Activated CD8-positive, alpha-beta memory T cell treated with anti-CD3 and anti-CD28 coated beads, Interleukin-2, amount 10 ng/mL, durations not matched to agents 7 days and 5 days (primary cell): Measurements from ENCODE around the gene NPAS1. TPM values are rescaled to one million over a fixed set of nuclear protein-coding genes. Genes with fewer than 3 reads are reported as not detected.
A peak's percentile ranks its signal among the peaks of the same experiment; 100 is the strongest.

ENCODE experiments used
- ATAC-seq: fragments of 150-1000 bp; cut with Tn5 transposase; one replicate; pipeline ENCODE4 v1.10.0; 2021; ENCODE audit warnings: moderate library complexity
- CTCF ChIA-PET: fragments of 350-600 bp; sonication (Branson Sonifier 250); formaldehyde crosslinking; loops from one replicate; lab custom pipeline; 2021; ENCODE audit warnings: antibody characterized with exemption; lab: Charles Lee
- DNase-seq: peaks from one replicate; pipeline ENCODE4 v3.0.0-alpha.2; 2020
- H3K27ac Mint-ChIP-seq: one replicate; pipeline ENCODE4 v1.8.0; 2021; ENCODE audit warnings: mild to moderate bottlenecking, mixed read lengths
- H3K27me3 Mint-ChIP-seq: one replicate; pipeline ENCODE4 v1.8.0; 2021; ENCODE audit warnings: mixed read lengths
- H3K36me3 Mint-ChIP-seq: one replicate; pipeline ENCODE4 v1.8.0; 2021; ENCODE audit warnings: mild to moderate bottlenecking, mixed read lengths
- H3K4me1 Mint-ChIP-seq: one replicate; pipeline ENCODE4 v1.8.0; 2021; ENCODE audit warnings: mixed read lengths
- H3K4me3 Mint-ChIP-seq: one replicate; pipeline ENCODE4 v1.8.0; 2021; ENCODE audit warnings: mild to moderate bottlenecking, moderate library complexity, mixed read lengths
- H3K9me3 Mint-ChIP-seq: one replicate; pipeline ENCODE4 v1.8.0; 2022; ENCODE audit warnings: low read depth, mixed read lengths
- total RNA-seq, 2 experiments: library from RNA; stranded (reverse); gene quantifications; one replicate each; pipeline ENCODE4 v1.2.3, GENCODE V29; 2021

The NPAS1 gene
- total RNA-seq, 2 experiments from 2014 or later, result 0.41 to 0.68 TPM

DNA sequence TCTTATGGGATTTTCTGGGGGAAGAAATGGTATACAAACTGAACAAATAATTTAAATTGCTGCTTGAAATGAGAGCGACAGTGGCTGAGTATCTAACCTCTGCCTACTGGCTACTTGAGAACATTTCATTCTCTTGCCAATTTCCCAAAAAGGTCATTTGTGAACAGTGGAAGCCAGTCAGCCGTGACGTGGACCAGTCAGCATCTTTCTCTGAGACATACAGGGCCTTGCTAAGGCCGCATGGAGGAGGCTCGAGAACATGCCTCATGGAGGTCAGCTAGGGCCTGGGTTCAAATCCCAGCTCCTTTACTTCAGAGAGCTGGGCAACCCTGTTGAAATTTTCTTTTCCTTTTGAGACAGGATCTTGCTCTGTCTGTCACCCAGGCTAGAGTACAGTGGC, 73.6 kb downstream of the NPAS1 start:
- CTCF ChIA-PET, result interaction anchor here (0.6 to 4.1 kb wide), 10 partner anchors 9 to 80 kb away, joined by 3 to 36 read pairs (median 10); partner anchors contain the start of gene ZC3H4
- Mint-ChIP-seq H3K27ac (peak overlapping the region; percentile 90), H3K36me3 (peaks cover 47% of the 10 kb centered on the region), H3K27me3 (no peaks in the 10 kb centered on the region), H3K4me1 (peaks cover 78% of the 10 kb centered on the region), H3K4me3 (peak overlapping the region; percentile 81), H3K9me3 (no peaks in the 10 kb centered on the region)
- peak; percentile 55 for DNase-seq
- no peak for ATAC-seq

- CTCF ChIA-PET, result interaction anchor here (0.6 to 4.1 kb wide), 11 partner anchors 9 to 81 kb away, joined by 3 to 36 read pairs (median 8); partner anchors contain the start of genes SAE1 and ZC3H4
- ATAC-seq (peak; percentile 74), DNase-seq (peak; percentile 87)
- Mint-ChIP-seq H3K27ac (peak overlapping the region; percentile 90), H3K36me3 (peaks cover 47% of the 10 kb centered on the region), H3K9me3 (no peaks in the 10 kb centered on the region), H3K4me3 (peak overlapping the region; percentile 81), H3K27me3 (no peaks in the 10 kb centered on the region), H3K4me1 (peaks cover 83% of the 10 kb centered on the region)
Measured at GRCh38 chr19:47093841-47094240, 74.2 kb downstream of the NPAS1 start.

DNA sequence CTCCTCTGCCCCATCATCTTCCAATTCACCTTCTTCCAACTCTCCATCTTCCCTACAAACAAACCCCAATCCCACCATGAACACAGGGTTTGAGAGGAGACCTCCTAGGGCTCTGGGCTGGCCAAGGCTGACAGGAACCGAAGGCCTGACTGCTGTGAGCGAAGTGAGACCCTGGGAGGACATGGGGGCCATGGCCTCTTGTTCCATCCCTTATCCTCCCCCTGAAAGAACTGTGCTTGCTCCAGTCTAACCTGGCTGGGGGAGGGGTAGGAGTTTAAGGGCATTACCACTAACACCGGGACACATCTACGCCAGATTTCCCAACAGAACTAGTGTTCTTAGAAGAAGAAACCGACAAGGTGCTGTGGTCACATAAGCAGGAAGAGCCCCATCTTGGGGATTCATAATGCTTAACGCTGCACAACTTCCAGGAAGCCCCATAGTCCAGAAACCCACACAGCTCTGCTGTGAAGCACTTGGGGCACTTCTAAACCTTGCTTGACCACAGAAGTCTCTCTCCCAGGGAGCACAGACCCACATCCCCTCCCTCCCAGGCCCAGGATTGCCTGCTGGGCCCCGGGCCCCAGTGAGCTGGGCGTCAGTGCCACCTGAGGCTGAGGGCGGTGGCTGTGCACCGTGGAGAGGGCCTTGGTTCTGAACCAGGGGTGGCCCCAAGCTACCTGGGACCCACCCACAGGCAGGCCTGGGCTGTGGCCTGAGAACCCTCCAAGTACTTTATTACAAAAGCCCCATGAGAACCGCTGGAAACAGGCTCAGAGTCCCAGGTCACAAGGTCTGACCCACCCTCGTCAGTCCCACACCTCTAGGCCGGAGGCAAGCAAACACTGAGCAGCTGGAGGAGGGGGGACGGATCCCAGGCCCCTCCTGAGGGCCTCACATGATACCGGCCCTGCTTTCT, 75.2 kb downstream of the NPAS1 start:
- H3K4me1 Mint-ChIP-seq, result peaks cover 81% of the 10 kb centered on the region
- no peaks in the 10 kb centered on the region for H3K9me3 Mint-ChIP-seq
- no peaks in the 10 kb centered on the region for H3K27me3 Mint-ChIP-seq
- peak; percentile 72 for ATAC-seq
- peak; percentile 84 for DNase-seq
- CTCF ChIA-PET, result interaction anchor here (0.6 to 4.1 kb wide), 12 partner anchors 12 to 150 kb away, joined by 3 to 36 read pairs (median 6); partner anchors contain the start of genes SAE1 and ZC3H4
- H3K27ac Mint-ChIP-seq, result peak overlapping the region; percentile 90
- peak overlapping the region; percentile 81 for H3K4me3 Mint-ChIP-seq
- H3K36me3 Mint-ChIP-seq, result peaks cover 43% of the 10 kb centered on the region

Other genes with a start within 250 kb of the NPAS1 start
- gene SLC1A5, start 231.2 kb upstream of the NPAS1 start, total RNA-seq, result 100 to 1,000 TPM; 196 to 259 TPM
- 100 to 1,000 TPM; 134 to 139 TPM for gene AP2S1, start 169.0 kb upstream of the NPAS1 start, total RNA-seq
- gene ARHGAP35, start 158.8 kb upstream of the NPAS1 start, total RNA-seq, result 10 to 100 TPM; 31.7 to 35.0 TPM
- 10 to 100 TPM; 77.5 to 87.8 TPM for gene TMEM160, start 28.8 kb downstream of the NPAS1 start, total RNA-seq
- 100 to 1,000 TPM in 1 of 2 experiments, 10 to 100 TPM in 1; 98.9 to 114 TPM for gene ZC3H4, start 93.9 kb downstream of the NPAS1 start, total RNA-seq
- 100 to 1,000 TPM; 153 to 171 TPM for gene SAE1, start 111.0 kb downstream of the NPAS1 start, total RNA-seq
- 10 to 100 TPM; 14.0 to 16.7 TPM for gene BBC3, start 211.4 kb downstream of the NPAS1 start, total RNA-seq
- gene CCDC9, start 236.7 kb downstream of the NPAS1 start, total RNA-seq, result 10 to 100 TPM; 24.8 to 27.6 TPM